Mesenchymal stem cell (in vitro differentiated cells and primary cell): ENCODE measurements around the gene PATE3.

ENCODE experiments used
- DNase-seq: peaks from one replicate; pipeline ENCODE4 v3.0.0-alpha.2; 2013
- H2AFZ ChIP-seq: one replicate; pipeline ENCODE4 v1.6.1; 2013; ENCODE audit warnings: low read depth, mild to moderate bottlenecking, control low read depth, inconsistent platforms, low read length, moderate library complexity
- H2AK5ac ChIP-seq: 2 replicates; pipeline ENCODE4 v1.6.1; 2013; ENCODE audit warnings: low read length, moderate library complexity, mild to moderate bottlenecking, inconsistent platforms; ENCODE audit not compliant: severe bottlenecking
- H2BK120ac ChIP-seq: one replicate; pipeline ENCODE4 v1.6.1; 2013; ENCODE audit warnings: low read depth, mild to moderate bottlenecking, inconsistent platforms, low read length, moderate library complexity
- H2BK12ac ChIP-seq, 2 experiments: one replicate each; pipeline ENCODE4 v1.6.1; 2013; ENCODE audit warnings: inconsistent platforms in 2 of 2, low read length in 2 of 2, mild to moderate bottlenecking in 2 of 2, moderate library complexity in 2 of 2, control low read depth in 1 of 2
- H2BK15ac ChIP-seq: one replicate; pipeline ENCODE4 v1.6.1; 2013; ENCODE audit warnings: mild to moderate bottlenecking, low read depth, inconsistent platforms; ENCODE audit not compliant: poor library complexity, severe bottlenecking
- H2BK5ac ChIP-seq: 2 replicates; pipeline ENCODE4 v1.6.1; 2013; ENCODE audit warnings: low read depth, mild to moderate bottlenecking, low read length, control low read depth, inconsistent platforms; ENCODE audit not compliant: poor library complexity, severe bottlenecking
- H3K14ac ChIP-seq, 2 experiments: one replicate each; pipeline ENCODE4 v1.6.1; 2013; ENCODE audit warnings: inconsistent platforms in 2 of 2, low read length in 2 of 2, control low read depth in 1 of 2, mild to moderate bottlenecking in 1 of 2, moderate library complexity in 1 of 2
- H3K18ac ChIP-seq, 2 experiments: one replicate each; pipeline ENCODE4 v1.6.1; 2013; ENCODE audit warnings: inconsistent platforms in 2 of 2, low read length in 2 of 2, control low read depth in 1 of 2, low read depth in 1 of 2, mild to moderate bottlenecking in 1 of 2
- H3K23ac ChIP-seq, 2 experiments: one replicate each; pipeline ENCODE4 v1.6.1; 2013; ENCODE audit warnings: inconsistent platforms in 2 of 2, low read length in 2 of 2, mild to moderate bottlenecking in 2 of 2, moderate library complexity in 2 of 2, control low read depth in 1 of 2
- H3K27ac ChIP-seq: 2 replicates; pipeline ENCODE4 v1.5.1; 2013; ENCODE audit warnings: mild to moderate bottlenecking, moderate library complexity, low read length, control low read depth, inconsistent platforms; ENCODE audit not compliant: poor library complexity, severe bottlenecking
- H3K27me3 ChIP-seq, 2 experiments: 2 replicates each; pipeline versions ENCODE4 v1.6.1 to v1.7.0; 2013; ENCODE audit warnings: low read length in 2 of 2, mild to moderate bottlenecking in 2 of 2, moderate library complexity in 2 of 2, control low read depth in 1 of 2, inconsistent platforms in 1 of 2; ENCODE audit not compliant: control insufficient read depth in 1 of 2, insufficient read depth in 1 of 2
- H3K36me3 ChIP-seq, 2 experiments: 2 replicates each; pipeline versions ENCODE4 v1.6.1 to v1.7.0; 2013; ENCODE audit warnings: low read length in 2 of 2, control low read depth in 1 of 2, inconsistent platforms in 1 of 2, low read depth in 1 of 2, mild to moderate bottlenecking in 1 of 2; ENCODE audit not compliant: insufficient read depth in 2 of 2, control insufficient read depth in 1 of 2
- H3K4ac ChIP-seq, 2 experiments: one replicate each; pipeline ENCODE4 v1.6.1; 2013; ENCODE audit warnings: inconsistent platforms in 2 of 2, low read length in 2 of 2, mild to moderate bottlenecking in 2 of 2, moderate library complexity in 2 of 2, control low read depth in 1 of 2, low read depth in 1 of 2
- H3K4me1 ChIP-seq: 2 replicates; pipeline ENCODE4 v1.6.1; 2013; ENCODE audit warnings: low read depth, low read length, control low read depth; ENCODE audit not compliant: control insufficient read depth, insufficient read depth
- H3K4me2 ChIP-seq: 2 replicates; pipeline ENCODE4 v1.6.1; 2013; ENCODE audit warnings: low read length, mild to moderate bottlenecking, inconsistent platforms; ENCODE audit not compliant: poor library complexity, severe bottlenecking
- H3K4me3 ChIP-seq, 2 experiments: 2 replicates each; pipeline versions ENCODE4 v1.5.1 to v1.7.0; 2013; ENCODE audit warnings: low read length in 2 of 2, mild to moderate bottlenecking in 2 of 2, control low read depth in 1 of 2, low read depth in 1 of 2; ENCODE audit not compliant: insufficient read depth in 1 of 2
- H3K79me1 ChIP-seq: replicated peaks from 2 replicates; pipeline ENCODE4 v1.6.1; 2013; ENCODE audit warnings: mild to moderate bottlenecking, control low read depth, low read length, inconsistent platforms; ENCODE audit not compliant: poor library complexity, severe bottlenecking
- H3K9ac ChIP-seq: 2 replicates; pipeline ENCODE4 v1.7.0; 2013; ENCODE audit warnings: mild to moderate bottlenecking, low read length, moderate library complexity
- H3K9me3 ChIP-seq: 2 replicates; pipeline ENCODE4 v1.7.0; 2013; ENCODE audit warnings: mild to moderate bottlenecking, low read length; ENCODE audit not compliant: control insufficient read depth
- H4K8ac ChIP-seq: one replicate; pipeline ENCODE4 v1.6.1; 2013; ENCODE audit warnings: inconsistent platforms, mild to moderate bottlenecking, low read length, moderate library complexity
- H4K91ac ChIP-seq: one replicate; pipeline ENCODE4 v1.6.1; 2013; ENCODE audit warnings: mild to moderate bottlenecking, low read length, inconsistent platforms
- WGBS: methylation state at CpG from one replicate; pipeline ENCODE4 v1.1.7; 2013; ENCODE audit warnings: mixed read lengths; 5-methylcytosine and 5-hydroxymethylcytosine counted together

PATE3 gene

DNA sequence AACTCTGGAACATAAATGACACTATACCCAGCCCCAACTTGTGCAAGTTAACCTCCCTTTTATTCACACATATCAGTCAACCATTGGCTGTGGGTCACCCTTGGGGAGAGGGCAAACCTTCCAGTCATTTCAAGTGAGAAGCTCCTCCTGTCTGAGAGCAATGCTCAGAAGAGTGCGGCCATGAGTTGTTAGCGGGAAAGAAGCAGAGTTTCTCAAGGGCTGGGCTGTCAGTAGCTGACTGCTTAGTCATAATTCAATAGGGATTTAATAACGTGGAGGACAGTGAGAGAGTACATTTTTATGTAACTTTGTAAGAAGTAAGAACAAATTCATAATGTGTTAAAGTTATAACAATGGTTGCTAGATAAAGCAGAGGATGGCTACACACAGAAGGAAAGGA lies 14.4 kb upstream of the PATE3 start:
- DNase-seq: no peak
- H3K27ac ChIP-seq: no peak overlapping the region
- no peak overlapping the region for H4K8ac ChIP-seq
- H2AFZ ChIP-seq: no peak overlapping the region
- no peak overlapping the region for H2BK5ac ChIP-seq
- no peak overlapping the region for H2AK5ac ChIP-seq
- H3K23ac ChIP-seq: no peak overlapping the region
- H3K18ac ChIP-seq: no peak overlapping the region
- no peak overlapping the region for H3K4me2 ChIP-seq
- H2BK15ac ChIP-seq: no peak overlapping the region
- no peaks in the 10 kb centered on the region for H3K36me3 ChIP-seq
- WGBS: 64% methylated on average over 3 of the region's 3 CpGs
- H3K4me1 ChIP-seq: no peaks in the 10 kb centered on the region
- H3K4ac ChIP-seq: no peak overlapping the region
- H2BK120ac ChIP-seq: no peak overlapping the region
- no peaks in the 10 kb centered on the region for H3K79me1 ChIP-seq
- H3K27me3 ChIP-seq: peaks cover 8 to 20% of the 10 kb centered on the region in 2 experiments
- H3K9ac ChIP-seq: peak overlapping the region; percentile 39
- no peak overlapping the region for H2BK12ac ChIP-seq
- H3K14ac ChIP-seq: no peak overlapping the region
- no peak overlapping the region for H4K91ac ChIP-seq
- H3K4me3 ChIP-seq: peak overlapping the region in 1 of 2 experiments; percentile 46
- no peaks in the 10 kb centered on the region for H3K9me3 ChIP-seq

DNA sequence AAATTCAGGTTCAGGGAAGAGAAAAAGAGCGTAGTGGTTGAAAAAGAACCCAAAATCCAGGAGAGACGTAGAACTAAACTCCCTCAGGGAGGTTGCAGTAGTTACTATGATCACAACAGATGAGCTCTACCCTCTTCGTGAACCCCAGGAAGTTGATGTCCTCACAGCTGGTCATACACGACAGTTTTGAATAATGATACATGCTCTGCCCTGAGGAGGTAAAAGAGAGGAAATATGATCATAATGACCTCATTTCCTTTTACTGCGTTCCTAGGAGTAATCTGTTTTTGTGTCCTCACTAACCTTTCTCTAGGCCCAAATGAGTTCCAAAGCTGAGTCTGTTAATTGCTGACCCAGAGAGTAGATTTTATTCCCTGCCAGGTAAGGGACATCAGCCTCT lies 10.6 kb upstream of the PATE3 start:
- Histone ChIP-seq H3K36me3 (no peaks in the 10 kb centered on the region), H3K4me3 (no peak overlapping the region), H4K8ac (no peak overlapping the region), H3K27ac (no peak overlapping the region), H3K4me2 (no peak overlapping the region), H3K79me1 (no peaks in the 10 kb centered on the region), H3K9ac (no peak overlapping the region), H2BK120ac (no peak overlapping the region), H3K18ac (no peak overlapping the region), H4K91ac (no peak overlapping the region), H2BK12ac (no peak overlapping the region), H2BK15ac (no peak overlapping the region), H3K14ac (no peak overlapping the region), H3K27me3 (peaks cover 0 to 7% of the 10 kb centered on the region in 2 experiments), H3K4ac (no peak overlapping the region), H2AK5ac (no peak overlapping the region), H3K4me1 (no peaks in the 10 kb centered on the region), H2AFZ (no peak overlapping the region), H3K23ac (no peak overlapping the region), H2BK5ac (no peak overlapping the region), H3K9me3 (no peaks in the 10 kb centered on the region)
- WGBS: 76% methylated on average over 3 of the region's 5 CpGs
- DNase-seq: no peak

DNA sequence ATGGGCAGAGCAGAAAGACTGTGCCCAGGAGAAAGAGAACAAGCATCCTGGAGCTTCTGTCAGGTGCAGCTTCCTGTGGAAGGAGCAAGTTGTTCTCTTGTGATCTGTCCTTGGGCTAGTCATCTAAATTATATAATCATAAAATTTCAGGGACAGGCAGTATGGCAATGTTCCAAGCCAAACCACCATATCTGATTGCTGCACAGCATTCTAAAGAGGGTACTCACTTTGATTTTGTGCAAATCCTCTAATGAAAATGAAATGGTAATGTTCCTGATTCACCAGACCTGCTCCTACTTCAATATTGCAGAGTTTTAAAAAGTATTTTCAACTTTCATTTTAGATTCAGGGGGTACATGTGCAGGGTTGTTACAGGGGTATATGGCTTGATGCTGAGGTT lies 9.2 kb upstream of the PATE3 start, which contains the start of gene PATE2:
Gene PATE2 (minus strand): TSS at position 101 of the 400 bp plus-strand sequence. CDS start 55 bp downstream, at position 46.
- H3K4me3 ChIP-seq: no peak within 1 kb of the TSS
- no peak within 1 kb of the TSS for H4K91ac ChIP-seq
- H3K23ac ChIP-seq: no peak within 1 kb of the TSS
- H2BK120ac ChIP-seq: no peak within 1 kb of the TSS
- no peak within 1 kb of the TSS for H3K14ac ChIP-seq
- H3K27ac ChIP-seq: no peak within 1 kb of the TSS
- H2BK12ac ChIP-seq: no peak within 1 kb of the TSS
- no peak within 1 kb of the TSS for H2BK15ac ChIP-seq
- DNase-seq: no peak
- peaks cover 0 to 7% of the 10 kb centered on the region in 2 experiments for H3K27me3 ChIP-seq
- H3K9ac ChIP-seq: no peak within 1 kb of the TSS
- no peak within 1 kb of the TSS for H3K4ac ChIP-seq
- no peak within 1 kb of the TSS for H3K18ac ChIP-seq
- no peak within 1 kb of the TSS for H2AK5ac ChIP-seq
- no peaks in the 10 kb centered on the region for H3K36me3 ChIP-seq
- no peaks in the 10 kb centered on the region for H3K79me1 ChIP-seq
- no peak within 1 kb of the TSS for H4K8ac ChIP-seq
- no peak within 1 kb of the TSS for H2BK5ac ChIP-seq
- no peaks in the 10 kb centered on the region for H3K9me3 ChIP-seq
- no peak within 1 kb of the TSS for H3K4me2 ChIP-seq
- H3K4me1 ChIP-seq: no peaks in the 10 kb centered on the region
- H2AFZ ChIP-seq: no peak within 1 kb of the TSS

GRCh38 chr11:125784678-125785077 lies 3.2 kb upstream of the PATE3 start:
- Histone ChIP-seq H3K9ac (no peak overlapping the region), H3K27ac (no peak overlapping the region), H3K18ac (no peak overlapping the region), H3K36me3 (no peaks in the 10 kb centered on the region), H3K23ac (no peak overlapping the region), H3K4me2 (no peak overlapping the region), H2BK12ac (no peak overlapping the region), H2AFZ (no peak overlapping the region), H3K4ac (no peak overlapping the region), H3K14ac (no peak overlapping the region), H3K9me3 (no peaks in the 10 kb centered on the region), H3K4me1 (no peaks in the 10 kb centered on the region), H3K4me3 (no peak overlapping the region), H4K91ac (no peak overlapping the region), H2AK5ac (no peak overlapping the region), H2BK120ac (no peak overlapping the region), H3K79me1 (no peaks in the 10 kb centered on the region), H3K27me3 (peaks cover 0 to 4% of the 10 kb centered on the region in 2 experiments), H2BK15ac (no peak overlapping the region), H4K8ac (no peak overlapping the region), H2BK5ac (no peak overlapping the region)
- 16% methylated on average over 1 of the region's 2 CpGs for WGBS
- DNase-seq: no peak
